Activated naive CD4-positive, alpha-beta T cell treated with anti-CD3 and anti-CD28 coated beads, Interleukin-2, amount 50 U/mL, for 72 hours (primary cell): ENCODE data around the gene GNPTG. TPM values are rescaled to one million over a fixed set of nuclear protein-coding genes. Genes with fewer than 3 reads are reported as not detected.

Source experiments
- total RNA-seq, 2 donors: library from RNA; stranded (reverse); gene quantifications; one replicate each; pipeline ENCODE4 v1.2.3, GENCODE V29; 2022

The GNPTG gene
- total RNA-seq, 2 donors from 2014 or later, result 21.7 to 25.4 TPM

Other genes with a start within 250 kb of the GNPTG start
- 1 to 10 TPM in 1 of 2 donors, under 1 TPM in 1; 0.68 to 1.7 TPM for gene CACNA1H, start 198.8 kb upstream of the GNPTG start, total RNA-seq
- gene TPSG1, start 126.7 kb upstream of the GNPTG start, total RNA-seq, result not detected
- 1 to 10 TPM in 1 of 2 donors, not detected in 1; 1.3 TPM for gene TPSB2, start 121.7 kb upstream of the GNPTG start, total RNA-seq
- under 1 TPM; 0.64 to 0.77 TPM for gene TPSAB1, start 111.2 kb upstream of the GNPTG start, total RNA-seq
- not detected for gene TPSD1, start 95.9 kb upstream of the GNPTG start, total RNA-seq
- 100 to 1,000 TPM; 205 to 246 TPM for gene UBE2I, start 42.3 kb upstream of the GNPTG start, total RNA-seq
- 1 to 10 TPM in 1 of 2 donors, under 1 TPM in 1; 0.34 to 1.9 TPM for gene BAIAP3, start 18.3 kb upstream of the GNPTG start, total RNA-seq
- gene TSR3, start 53 bp upstream of the GNPTG start, total RNA-seq, result 10 to 100 TPM; 34.4 to 50.8 TPM
- gene UNKL, start 62.8 kb downstream of the GNPTG start, total RNA-seq, result 10 to 100 TPM; 38.0 to 72.1 TPM
- gene UQCC4, start 68.8 kb downstream of the GNPTG start, total RNA-seq, result 10 to 100 TPM; 12.4 to 15.2 TPM
- gene PERCC1, start 79.1 kb downstream of the GNPTG start, total RNA-seq, result under 1 TPM in 1 of 2 donors, not detected in 1; 0.27 TPM
- gene CCDC154, start 92.6 kb downstream of the GNPTG start, total RNA-seq, result 1 to 10 TPM; 2.6 to 3.6 TPM
- 100 to 1,000 TPM in 1 of 2 donors, 10 to 100 TPM in 1; 43.2 to 138 TPM for gene CLCN7, start 123.1 kb downstream of the GNPTG start, total RNA-seq
- gene PTX4, start 137.0 kb downstream of the GNPTG start, total RNA-seq, result not detected
- 10 to 100 TPM; 53.4 to 94.9 TPM for gene TELO2, start 141.4 kb downstream of the GNPTG start, total RNA-seq
- gene TMEM204, start 181.7 kb downstream of the GNPTG start, total RNA-seq, result 10 to 100 TPM; 10.3 to 17.6 TPM